ENCODE measurements around the gene EXOSC2. TPM values are rescaled to one million over a fixed set of nuclear protein-coding genes. Genes with fewer than 3 reads are reported as not detected.

EXOSC2 gene
- total and polyA plus RNA-seq, 2 donors (not counting 1 experiment from before 2014, with no cell fraction given) = 22.0 to 29.6 TPM

DNA sequence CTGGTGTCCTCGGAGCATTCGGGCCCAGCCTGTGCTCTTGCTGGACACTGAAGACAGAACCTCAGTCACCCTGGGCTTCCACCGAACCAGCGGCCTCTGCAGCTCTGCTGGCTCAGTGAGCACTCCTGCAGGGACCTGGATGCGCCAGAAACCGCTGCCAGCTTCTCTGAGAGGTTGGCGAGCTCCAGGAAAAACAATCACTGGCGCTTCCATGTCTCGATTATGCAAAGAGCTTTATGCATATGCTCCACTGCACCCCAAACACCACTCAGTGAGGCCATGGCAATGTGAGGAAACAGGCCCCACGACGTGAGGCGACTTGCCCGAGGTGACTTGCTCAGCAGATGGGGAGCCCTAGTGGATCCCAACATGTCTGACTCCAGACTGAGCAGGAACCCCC is 18.2 kb upstream of the EXOSC2 start:
- Histone ChIP-seq H3K9me3 (ENCODE audit: control insufficient read depth, insufficient read depth, low read depth, low read length) (no peaks in the 10 kb centered on the region), H3K79me2 (ENCODE audit: control insufficient read depth, insufficient read depth, low read length) (no peaks in the 10 kb centered on the region), H3K4me2 (ENCODE audit: extremely low read depth, insufficient read depth, low read length) (no peak overlapping the region), H2AFZ (ENCODE audit: low read length) (no peak overlapping the region), H3K27me3 (ENCODE audit: control insufficient read depth, insufficient read depth, low read length) (no peaks in the 10 kb centered on the region), H3K4me3 (replicated peaks in 1 of 4; ENCODE audit: control extremely low read depth in 1 of 4, insufficient read depth in 1 of 4, low read depth in 3 of 4, low read length in 4 of 4) (no peak overlapping the region), H3K27ac (ENCODE audit: insufficient read depth, low read length) (no peak overlapping the region), H3K9ac (ENCODE audit: insufficient read depth, low read length) (no peak overlapping the region), H3K36me3 (ENCODE audit: control insufficient read depth, insufficient read depth, low read length) (no peaks in the 10 kb centered on the region), H4K20me1 (ENCODE audit: control insufficient read depth, extremely low read depth, insufficient read depth, low read length) (no peaks in the 10 kb centered on the region), H3K4me1 (ENCODE audit: control insufficient read depth, extremely low read depth, insufficient read depth, low read length) (no peaks in the 10 kb centered on the region)
- DNase-seq (ENCODE audit: low read depth in 2 of 2) = no peak
- no peak for TF ChIP-seq EZH2 (IDR thresholded peaks at IDR 0.05; ENCODE audit: low read length, missing control alignments)
- TF ChIP-seq, protein P1, sequence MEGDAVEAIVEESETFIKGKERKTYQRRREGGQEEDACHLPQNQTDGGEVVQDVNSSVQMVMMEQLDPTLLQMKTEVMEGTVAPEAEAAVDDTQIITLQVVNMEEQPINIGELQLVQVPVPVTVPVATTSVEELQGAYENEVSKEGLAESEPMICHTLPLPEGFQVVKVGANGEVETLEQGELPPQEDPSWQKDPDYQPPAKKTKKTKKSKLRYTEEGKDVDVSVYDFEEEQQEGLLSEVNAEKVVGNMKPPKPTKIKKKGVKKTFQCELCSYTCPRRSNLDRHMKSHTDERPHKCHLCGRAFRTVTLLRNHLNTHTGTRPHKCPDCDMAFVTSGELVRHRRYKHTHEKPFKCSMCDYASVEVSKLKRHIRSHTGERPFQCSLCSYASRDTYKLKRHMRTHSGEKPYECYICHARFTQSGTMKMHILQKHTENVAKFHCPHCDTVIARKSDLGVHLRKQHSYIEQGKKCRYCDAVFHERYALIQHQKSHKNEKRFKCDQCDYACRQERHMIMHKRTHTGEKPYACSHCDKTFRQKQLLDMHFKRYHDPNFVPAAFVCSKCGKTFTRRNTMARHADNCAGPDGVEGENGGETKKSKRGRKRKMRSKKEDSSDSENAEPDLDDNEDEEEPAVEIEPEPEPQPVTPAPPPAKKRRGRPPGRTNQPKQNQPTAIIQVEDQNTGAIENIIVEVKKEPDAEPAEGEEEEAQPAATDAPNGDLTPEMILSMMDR (conservative IDR thresholded peaks at IDR 0.05 in 1 of 2, IDR thresholded peaks at IDR 0.05 in 1 of 2; ENCODE audit: low read depth in 1 of 2, low read length in 2 of 2) = no peak

- Histone ChIP-seq H3K9me3 (ENCODE audit: control insufficient read depth, insufficient read depth, low read depth, low read length) (no peaks in the 10 kb centered on the region), H3K4me3 (replicated peaks in 1 of 4; ENCODE audit: control extremely low read depth in 1 of 4, insufficient read depth in 1 of 4, low read depth in 3 of 4, low read length in 4 of 4) (no peak overlapping the region), H3K4me1 (ENCODE audit: control insufficient read depth, extremely low read depth, insufficient read depth, low read length) (peaks cover 1% of the 10 kb centered on the region), H3K36me3 (ENCODE audit: control insufficient read depth, insufficient read depth, low read length) (no peaks in the 10 kb centered on the region), H3K4me2 (ENCODE audit: extremely low read depth, insufficient read depth, low read length) (no peak overlapping the region), H3K27ac (ENCODE audit: insufficient read depth, low read length) (no peak overlapping the region), H2AFZ (ENCODE audit: low read length) (no peak overlapping the region), H3K9ac (ENCODE audit: insufficient read depth, low read length) (no peak overlapping the region), H3K27me3 (ENCODE audit: control insufficient read depth, insufficient read depth, low read length) (no peaks in the 10 kb centered on the region), H3K79me2 (ENCODE audit: control insufficient read depth, insufficient read depth, low read length) (no peaks in the 10 kb centered on the region), H4K20me1 (ENCODE audit: control insufficient read depth, extremely low read depth, insufficient read depth, low read length) (no peaks in the 10 kb centered on the region)
- DNase-seq (ENCODE audit: low read depth in 2 of 2) = no peak
- TF ChIP-seq EZH2 (IDR thresholded peaks at IDR 0.05; ENCODE audit: low read length, missing control alignments) = no peak
- TF ChIP-seq, protein P1 (conservative IDR thresholded peaks at IDR 0.05 in 1 of 2, IDR thresholded peaks at IDR 0.05 in 1 of 2; ENCODE audit: low read depth in 1 of 2, low read length in 2 of 2) = no peak
Observed at GRCh38 chr9:130677252-130677651, 16.3 kb upstream of the EXOSC2 start.

- Histone ChIP-seq H4K20me1 (ENCODE audit: control insufficient read depth, extremely low read depth, insufficient read depth, low read length) (no peaks in the 10 kb centered on the region), H3K9me3 (ENCODE audit: control insufficient read depth, insufficient read depth, low read depth, low read length) (no peaks in the 10 kb centered on the region), H3K4me1 (ENCODE audit: control insufficient read depth, extremely low read depth, insufficient read depth, low read length) (peaks cover 3% of the 10 kb centered on the region), H3K4me2 (ENCODE audit: extremely low read depth, insufficient read depth, low read length) (peak overlapping the region; percentile 79), H3K36me3 (ENCODE audit: control insufficient read depth, insufficient read depth, low read length) (no peaks in the 10 kb centered on the region), H2AFZ (ENCODE audit: low read length) (peak overlapping the region; percentile 83), H3K27ac (ENCODE audit: insufficient read depth, low read length) (no peak overlapping the region), H3K9ac (ENCODE audit: insufficient read depth, low read length) (no peak overlapping the region), H3K27me3 (ENCODE audit: control insufficient read depth, insufficient read depth, low read length) (no peaks in the 10 kb centered on the region), H3K79me2 (ENCODE audit: control insufficient read depth, insufficient read depth, low read length) (no peaks in the 10 kb centered on the region), H3K4me3 (replicated peaks in 1 of 4; ENCODE audit: control extremely low read depth in 1 of 4, insufficient read depth in 1 of 4, low read depth in 3 of 4, low read length in 4 of 4) (peak overlapping the region; percentile 15 to 56 (median 39))
- TF ChIP-seq EZH2 (IDR thresholded peaks at IDR 0.05; ENCODE audit: low read length, missing control alignments) = no peak
- TF ChIP-seq, protein P1 (conservative IDR thresholded peaks at IDR 0.05 in 1 of 2, IDR thresholded peaks at IDR 0.05 in 1 of 2; ENCODE audit: low read depth in 1 of 2, low read length in 2 of 2) = no peak
- DNase-seq (ENCODE audit: low read depth in 2 of 2) = peak; percentile 84 to 88
Observed at GRCh38 chr9:130680836-130681768, 12.5 kb upstream of the EXOSC2 start.
